ENCODE results near the gene BTG2.
"Not testable (repeated sequence)": the region's sequence is repeated elsewhere in the genome, so short reads cannot be mapped to it uniquely, and the experiment has no call there.

The BTG2 gene, protein sequence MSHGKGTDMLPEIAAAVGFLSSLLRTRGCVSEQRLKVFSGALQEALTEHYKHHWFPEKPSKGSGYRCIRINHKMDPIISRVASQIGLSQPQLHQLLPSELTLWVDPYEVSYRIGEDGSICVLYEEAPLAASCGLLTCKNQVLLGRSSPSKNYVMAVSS

GRCh38 chr1:203304919-203305808 is at the start of gene BTG2:
TSS of gene BTG2 (plus strand) at chr1:203305519. CDS start at chr1:203305607, 88 bp downstream.
- DNase-seq (ENCODE audit: low spot score in 2 of 2) = peak; percentile 84 to 93
- Histone ChIP-seq H3K9me3 (no peaks in the 10 kb centered on the region), H3K27me3 (ENCODE audit: low read depth) (no peaks in the 10 kb centered on the region), H3K4me3 (peak within 1 kb of the TSS; percentile 93), H3K4me1 (peaks cover 35% of the 10 kb centered on the region), H3K36me3 (replicated peaks) (peaks cover 11% of the 10 kb centered on the region)
- in situ Hi-C loops (cut with MboI; ENCODE audit: low sequenced_read_pairs) = no loop called here

DNA sequence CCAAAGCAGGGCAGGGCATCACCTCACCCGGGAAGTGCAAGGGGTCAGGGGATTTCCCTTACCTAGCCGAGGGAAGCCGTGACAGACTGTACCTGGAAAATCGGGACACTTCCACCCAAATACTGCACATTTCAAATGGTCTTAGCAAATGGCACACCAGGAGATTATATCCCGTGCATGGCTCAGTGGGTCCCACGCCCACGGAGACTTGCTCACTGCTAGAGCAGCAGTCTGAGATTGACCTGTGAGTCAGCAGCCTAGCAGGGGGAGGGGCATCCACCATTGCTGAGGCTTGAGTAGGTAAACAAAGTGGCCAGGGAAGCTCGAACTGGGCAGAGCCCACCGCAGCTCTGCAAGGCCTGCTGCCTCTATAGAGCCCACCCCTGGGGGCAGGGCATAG is 48.7 kb upstream of the BTG2 start:
- DNase-seq (ENCODE audit: low spot score in 2 of 2); H3K9me3 ChIP-seq; H3K4me3 ChIP-seq; H3K4me1 ChIP-seq; in situ Hi-C loops (cut with MboI; ENCODE audit: low sequenced_read_pairs); H3K36me3 ChIP-seq (replicated peaks): not testable (repeated sequence)
- H3K27me3 ChIP-seq (ENCODE audit: low read depth) = peaks cover 26% of the 10 kb centered on the region

GRCh38 chr1:203263496-203263895 is 41.8 kb upstream of the BTG2 start:
- no peaks in the 10 kb centered on the region for H3K36me3 ChIP-seq (replicated peaks)
- H3K27me3 ChIP-seq (ENCODE audit: low read depth) = peaks cover 14% of the 10 kb centered on the region
- H3K4me1 ChIP-seq = peaks cover 2% of the 10 kb centered on the region; the same call in 1 of the 2 replicates
- no peaks in the 10 kb centered on the region for H3K9me3 ChIP-seq
- in situ Hi-C loops (cut with MboI; ENCODE audit: low sequenced_read_pairs) = no loop called here
- H3K4me3 ChIP-seq = no peak overlapping the region
- no peak for DNase-seq (ENCODE audit: low spot score in 2 of 2)

DNA sequence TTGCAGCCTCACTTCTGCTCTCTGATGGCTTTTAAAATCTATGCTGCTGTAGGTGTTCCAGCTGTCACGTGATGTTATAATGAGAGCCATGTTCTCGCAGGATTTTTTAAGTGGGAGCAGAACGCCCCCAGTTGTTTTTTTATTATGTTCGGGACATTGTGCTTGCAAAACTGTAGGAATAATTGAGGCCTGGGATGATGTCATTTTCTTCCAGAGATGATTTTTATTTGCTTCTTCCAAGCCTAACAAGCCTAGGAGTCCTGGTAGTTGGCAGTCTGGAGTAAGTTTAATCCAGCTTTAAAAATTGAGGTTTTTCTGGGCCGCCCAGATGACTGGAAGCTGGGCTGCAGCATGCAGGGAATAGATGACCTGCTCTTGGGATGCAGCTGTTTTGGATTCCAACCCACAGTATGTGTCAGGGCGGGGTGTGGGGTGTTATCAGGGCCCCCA is 41.2 kb upstream of the BTG2 start:
- DNase-seq (ENCODE audit: low spot score in 2 of 2) = no peak
- in situ Hi-C loops (cut with MboI; ENCODE audit: low sequenced_read_pairs) = no loop called here
- Histone ChIP-seq H3K4me3 (no peak overlapping the region), H3K9me3 (no peaks in the 10 kb centered on the region), H3K36me3 (replicated peaks) (no peaks in the 10 kb centered on the region), H3K27me3 (ENCODE audit: low read depth) (peaks cover 14% of the 10 kb centered on the region), H3K4me1 (peaks cover 2% of the 10 kb centered on the region; the same call in 1 of the 2 replicates)

DNA sequence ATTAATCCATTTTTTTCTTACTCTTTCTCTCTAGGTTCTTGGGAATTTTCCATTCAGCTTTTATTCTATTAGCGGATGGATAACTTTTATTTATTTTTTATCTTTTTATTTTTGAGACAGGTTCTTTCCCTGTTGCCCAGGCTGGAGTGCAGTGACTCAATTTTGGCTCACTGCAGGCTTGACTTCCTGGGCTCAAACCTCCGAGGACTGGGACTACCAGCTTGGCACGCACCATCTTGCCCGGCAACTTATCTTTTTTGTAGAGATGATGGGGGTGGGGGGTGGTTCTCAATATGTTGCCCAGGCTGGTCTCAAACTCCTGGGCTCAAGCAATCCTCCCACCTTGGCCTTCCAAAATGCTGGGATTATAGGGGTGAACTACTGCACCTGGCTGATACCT is 39.8 kb upstream of the BTG2 start:
- no peaks in the 10 kb centered on the region for H3K9me3 ChIP-seq
- in situ Hi-C loops (cut with MboI; ENCODE audit: low sequenced_read_pairs) = no loop called here
- peaks cover 2% of the 10 kb centered on the region; the same call in 1 of the 2 replicates for H3K4me1 ChIP-seq
- no peak for DNase-seq (ENCODE audit: low spot score in 2 of 2)
- peaks cover 10% of the 10 kb centered on the region for H3K27me3 ChIP-seq (ENCODE audit: low read depth)
- no peak overlapping the region for H3K4me3 ChIP-seq
- H3K36me3 ChIP-seq (replicated peaks) = no peaks in the 10 kb centered on the region

DNA sequence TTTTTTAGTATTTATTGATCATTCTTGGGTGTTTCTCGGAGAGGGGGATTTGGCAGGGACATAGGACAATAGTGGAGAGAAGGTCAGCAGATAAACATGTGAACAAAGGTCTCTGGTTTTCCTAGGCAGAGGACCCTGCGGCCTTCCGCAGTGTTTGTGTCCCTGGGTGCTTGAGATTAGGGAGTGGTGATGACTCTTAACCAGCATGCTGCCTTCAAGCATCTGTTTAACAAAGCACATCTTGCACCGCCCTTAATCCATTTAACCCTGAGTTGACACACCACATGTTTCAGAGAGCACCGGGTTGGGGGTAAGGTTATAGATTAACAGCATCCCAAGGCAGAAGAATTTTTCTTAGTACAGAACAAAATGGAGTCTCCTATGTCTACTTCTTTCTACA is 39.2 kb upstream of the BTG2 start:
- H3K4me1 ChIP-seq; H3K36me3 ChIP-seq (replicated peaks); DNase-seq (ENCODE audit: low spot score in 2 of 2); H3K27me3 ChIP-seq (ENCODE audit: low read depth); in situ Hi-C loops (cut with MboI; ENCODE audit: low sequenced_read_pairs); H3K4me3 ChIP-seq; H3K9me3 ChIP-seq: not testable (repeated sequence)

DNA sequence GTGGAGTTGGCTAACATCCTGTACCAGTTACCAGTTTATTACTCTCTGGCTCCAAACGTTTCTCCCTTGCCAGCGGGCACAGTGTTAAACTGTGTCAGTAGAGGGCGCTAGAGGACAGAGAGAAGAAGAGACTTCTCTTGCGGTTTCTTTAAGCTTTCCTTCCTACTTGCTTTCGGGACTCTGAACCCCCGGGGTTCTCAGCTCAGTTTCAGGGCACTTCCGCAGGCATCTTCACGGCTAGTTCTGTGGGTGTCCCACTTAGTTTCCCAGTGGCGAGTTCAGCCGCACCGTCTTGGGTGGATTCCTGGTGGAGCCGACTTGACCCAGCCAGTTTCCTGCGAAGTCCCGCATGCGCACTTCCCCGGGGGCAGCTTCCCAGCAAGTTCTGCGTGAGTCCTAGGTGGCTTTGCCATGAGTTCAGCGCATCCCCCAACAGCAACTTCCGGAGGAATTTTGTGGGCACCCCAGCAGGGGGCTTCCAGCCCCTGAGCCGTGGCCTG is 37.9 kb upstream of the BTG2 start:
- H3K36me3 ChIP-seq (replicated peaks) = no peaks in the 10 kb centered on the region
- H3K4me3 ChIP-seq = peak overlapping the region; percentile 36
- no peaks in the 10 kb centered on the region for H3K9me3 ChIP-seq
- H3K27me3 ChIP-seq (ENCODE audit: low read depth) = no peaks in the 10 kb centered on the region; the same call in 1 of the 2 replicates
- DNase-seq (ENCODE audit: low spot score in 2 of 2) = peak; percentile 81 to 88
- in situ Hi-C loops (cut with MboI; ENCODE audit: low sequenced_read_pairs) = no loop called here
- peaks cover 9% of the 10 kb centered on the region for H3K4me1 ChIP-seq

- in situ Hi-C loops (cut with MboI; ENCODE audit: low sequenced_read_pairs) = no loop called here
- no peaks in the 10 kb centered on the region for H3K27me3 ChIP-seq (ENCODE audit: low read depth)
- no peaks in the 10 kb centered on the region for H3K36me3 ChIP-seq (replicated peaks)
- peak overlapping the region; percentile 36 for H3K4me3 ChIP-seq
- H3K4me1 ChIP-seq = peaks cover 15% of the 10 kb centered on the region
- no peak for DNase-seq (ENCODE audit: low spot score in 2 of 2)
- H3K9me3 ChIP-seq = no peaks in the 10 kb centered on the region
Measured at GRCh38 chr1:203267912-203268311, 37.4 kb upstream of the BTG2 start.

- H3K4me3 ChIP-seq = no peak overlapping the region
- peaks cover 23% of the 10 kb centered on the region for H3K4me1 ChIP-seq
- DNase-seq (ENCODE audit: low spot score in 2 of 2) = peak; percentile 59 to 67
- H3K36me3 ChIP-seq (replicated peaks) = no peaks in the 10 kb centered on the region
- no peaks in the 10 kb centered on the region for H3K27me3 ChIP-seq (ENCODE audit: low read depth)
- in situ Hi-C loops (cut with MboI; ENCODE audit: low sequenced_read_pairs) = no loop called here
- no peaks in the 10 kb centered on the region for H3K9me3 ChIP-seq
Measured at GRCh38 chr1:203268901-203269653, 36.2 kb upstream of the BTG2 start.

DNA sequence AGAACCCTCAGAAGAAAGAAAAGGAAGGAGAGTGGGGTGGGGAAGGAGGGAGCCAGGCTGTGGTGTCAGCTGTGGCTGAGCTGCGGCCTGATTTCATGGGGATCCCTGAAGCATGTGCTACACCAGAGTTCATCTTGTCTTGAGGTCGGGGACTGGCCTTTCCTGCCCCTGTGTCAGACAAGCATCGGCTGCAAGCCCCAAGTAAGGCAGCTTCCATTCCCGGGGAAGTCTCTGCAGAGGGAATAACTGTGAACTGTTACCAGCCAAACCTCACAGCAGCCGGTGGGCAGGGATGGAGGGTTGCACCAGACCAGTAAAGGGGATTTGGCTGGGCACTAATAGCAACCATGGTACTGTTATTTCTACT is 35.7 kb upstream of the BTG2 start:
- no peak for DNase-seq (ENCODE audit: low spot score in 2 of 2)
- H3K36me3 ChIP-seq (replicated peaks) = no peaks in the 10 kb centered on the region
- H3K4me1 ChIP-seq = peaks cover 23% of the 10 kb centered on the region
- H3K9me3 ChIP-seq = no peaks in the 10 kb centered on the region
- H3K27me3 ChIP-seq (ENCODE audit: low read depth) = no peaks in the 10 kb centered on the region
- in situ Hi-C loops (cut with MboI; ENCODE audit: low sequenced_read_pairs) = loop anchor here (5.0 kb wide), 3 partner anchors 73 to 433 kb away; no protein-coding TSS in a partner anchor
- H3K4me3 ChIP-seq = no peak overlapping the region

DNA sequence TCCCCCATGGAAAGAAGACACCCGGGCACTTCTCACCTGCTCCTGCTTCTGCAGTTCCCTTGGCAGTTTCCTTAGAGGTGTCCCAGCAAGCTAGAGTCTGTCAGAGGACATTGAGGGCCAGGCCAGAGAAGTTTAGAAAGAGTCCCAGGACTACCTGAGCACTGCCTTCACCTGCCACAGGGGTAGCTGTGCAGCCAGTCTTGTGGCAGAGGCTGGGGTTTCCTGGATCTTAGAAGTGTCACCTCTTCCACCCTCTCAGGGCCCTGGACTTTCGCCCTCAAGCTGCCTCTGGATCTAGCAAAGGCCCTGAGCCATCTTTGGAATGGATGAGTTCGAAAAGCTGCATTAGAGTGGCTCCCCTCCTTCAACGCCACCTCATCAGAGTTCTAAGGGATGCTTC is 34.9 kb upstream of the BTG2 start:
- in situ Hi-C loops (cut with MboI; ENCODE audit: low sequenced_read_pairs) = loop anchor here (5.0 kb wide), 3 partner anchors 72 to 432 kb away; no protein-coding TSS in a partner anchor
- no peaks in the 10 kb centered on the region for H3K27me3 ChIP-seq (ENCODE audit: low read depth)
- no peak overlapping the region for H3K4me3 ChIP-seq
- DNase-seq (ENCODE audit: low spot score in 2 of 2) = no peak
- H3K4me1 ChIP-seq = peaks cover 23% of the 10 kb centered on the region
- H3K9me3 ChIP-seq = no peaks in the 10 kb centered on the region
- H3K36me3 ChIP-seq (replicated peaks) = no peaks in the 10 kb centered on the region

DNA sequence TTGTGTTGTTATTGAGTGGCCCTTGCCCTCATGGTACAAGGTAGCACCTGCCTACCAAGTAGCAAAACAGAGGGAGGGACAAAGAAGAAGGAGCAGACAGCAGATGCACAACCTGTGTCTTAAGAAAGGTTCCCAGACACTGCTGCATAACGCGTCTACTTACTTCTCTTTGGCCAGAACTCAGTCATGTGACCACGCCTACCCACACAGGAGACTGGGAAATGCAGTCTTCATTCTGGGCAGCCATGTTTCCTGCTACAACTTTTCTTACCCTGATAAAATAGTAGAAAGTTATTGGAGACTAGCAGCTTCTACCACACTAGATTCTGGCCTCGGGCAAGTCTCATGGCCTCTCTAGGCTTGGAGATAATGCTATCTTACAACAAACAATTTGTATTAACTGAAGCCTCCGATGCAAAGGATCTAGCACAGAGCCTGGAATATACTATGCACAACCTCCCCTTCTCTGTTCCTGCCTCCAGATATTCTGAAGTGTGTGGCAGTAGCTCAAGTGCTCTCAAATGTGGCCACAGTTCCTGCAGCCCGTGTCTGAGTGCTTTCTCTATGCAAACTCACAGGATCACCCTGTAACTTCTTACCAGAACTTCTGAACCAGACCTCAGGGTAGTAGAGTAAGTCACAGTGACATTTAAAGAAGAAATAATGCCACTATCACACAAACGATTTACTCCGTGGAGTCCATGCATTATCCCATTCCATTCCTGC is 34.1 kb upstream of the BTG2 start:
- Histone ChIP-seq H3K27me3 (ENCODE audit: low read depth) (no peaks in the 10 kb centered on the region), H3K4me3 (no peak overlapping the region), H3K4me1 (peaks cover 23% of the 10 kb centered on the region), H3K36me3 (replicated peaks) (no peaks in the 10 kb centered on the region), H3K9me3 (no peaks in the 10 kb centered on the region)
- peak; percentile 78 to 82 for DNase-seq (ENCODE audit: low spot score in 2 of 2)
- in situ Hi-C loops (cut with MboI; ENCODE audit: low sequenced_read_pairs) = loop anchor here (5.0 kb wide), 3 partner anchors 71 to 431 kb away; no protein-coding TSS in a partner anchor
